SK-N-SH (cell line): ENCODE data around the gene HECTD2. TPM values are rescaled to one million over a fixed set of nuclear protein-coding genes. Genes with fewer than 3 reads are reported as not detected.

Experiments
- CTCF ChIA-PET: fragments of 300-600, 350-600 bp; formaldehyde crosslinking; extraction: SDS; loops from one replicate; lab custom pipeline; 2021; lab: Yijun Ruan, JAX
- POLR2A ChIA-PET: fragments of 350-600 bp; sonication (Branson Sonifier 250); formaldehyde crosslinking; extraction: SDS; loops from one replicate; lab custom pipeline; 2020; ENCODE audit warnings: antibody characterized with exemption, inconsistent platforms; lab: Yijun Ruan, JAX
- DNase-seq: peaks from one replicate; pipeline ENCODE4 v3.0.0; 2012
- H2AFZ ChIP-seq: fragments of 200-600 bp; sonication (generic); 2 replicates; pipeline ENCODE4 v1.8.1; 2016; ENCODE audit warnings: antibody characterized with exemption, mild to moderate bottlenecking, low read depth
- H3F3A ChIP-seq: fragments of 200-600 bp; sonication (generic); replicated peaks from 2 replicates; pipeline ENCODE3; 2016; ENCODE audit warnings: antibody characterized with exemption, mild to moderate bottlenecking; ENCODE audit not compliant: insufficient read depth
- H3K27ac ChIP-seq, 2 experiments: fragments of 200-500 bp in 1 of 2; fragments of 200-600 bp in 1 of 2; sonication (Bioruptor generic) in 1 of 2; sonication (generic), shearing (Covaris generic) in 1 of 2; 2 replicates each; pipeline versions ENCODE4 v1.5.1 to v1.6.1; 2014 to 2016; ENCODE audit warnings: low read depth in 2 of 2, inconsistent platforms in 1 of 2, low read length in 1 of 2, mild to moderate bottlenecking in 1 of 2, mixed read lengths in 1 of 2
- H3K27me3 ChIP-seq: fragments of 200-600 bp; sonication (generic), shearing (Covaris generic); 2 replicates; pipeline ENCODE4 v1.6.1; 2016; ENCODE audit warnings: mixed run types; ENCODE audit not compliant: insufficient read depth
- H3K36me3 ChIP-seq, 2 experiments: fragments of 200-500 bp in 1 of 2; fragments of 200-600 bp in 1 of 2; sonication (Bioruptor generic) in 1 of 2; sonication (generic) in 1 of 2; replicated peaks in 1 of 2; 2 replicates each; pipeline versions ENCODE3 to v1.5.1; 2014 to 2016; ENCODE audit warnings: low read length in 1 of 2, mild to moderate bottlenecking in 1 of 2; ENCODE audit not compliant: insufficient read depth in 2 of 2, control insufficient read depth in 1 of 2
- H3K4me1 ChIP-seq, 2 experiments: fragments of 200-500 bp in 1 of 2; fragments of 200-600 bp in 1 of 2; sonication (Bioruptor generic) in 1 of 2; sonication (generic), shearing (Covaris generic) in 1 of 2; 2 replicates each; pipeline versions ENCODE4 v1.5.1 to v1.6.1; 2014 to 2016; ENCODE audit warnings: low read depth in 1 of 2, low read length in 1 of 2, mixed run types in 1 of 2; ENCODE audit not compliant: insufficient read depth in 2 of 2, control insufficient read depth in 1 of 2
- H3K4me2 ChIP-seq: fragments of 200-600 bp; sonication (generic), shearing (Covaris generic); 2 replicates; pipeline ENCODE4 v1.6.1; 2017; ENCODE audit warnings: mixed run types
- H3K4me3 ChIP-seq, 2 experiments: fragments of 200-500 bp in 1 of 2; fragments of 200-600 bp in 1 of 2; sonication (Bioruptor generic) in 1 of 2; sonication (generic), shearing (Covaris generic) in 1 of 2; 2 replicates each; pipeline versions ENCODE4 v1.5.1 to v1.8.1; 2014 to 2016; ENCODE audit warnings: low read depth in 2 of 2, inconsistent platforms in 1 of 2, low read length in 1 of 2, mild to moderate bottlenecking in 1 of 2, mixed read lengths in 1 of 2, moderate library complexity in 1 of 2
- H3K79me2 ChIP-seq: fragments of 200-600 bp; sonication (generic); 2 replicates; pipeline ENCODE4 v1.8.1; 2017; ENCODE audit warnings: mild to moderate bottlenecking; ENCODE audit not compliant: insufficient read depth
- H3K9ac ChIP-seq: fragments of 200-600 bp; sonication (generic); 2 replicates; pipeline ENCODE4 v1.6.1; 2017; ENCODE audit warnings: mixed run types
- H3K9me2 ChIP-seq: fragments of 200-600 bp; sonication (generic); 2 replicates; pipeline ENCODE4 v1.6.1; 2017; ENCODE audit warnings: mixed run types
- H3K9me3 ChIP-seq: fragments of 200-600 bp; sonication (generic); 2 replicates; pipeline ENCODE4 v1.6.1; 2017; ENCODE audit warnings: mixed run types, mild to moderate bottlenecking, moderate library complexity
- H4K20me1 ChIP-seq: fragments of 200-600 bp; sonication (generic); 2 replicates; pipeline ENCODE4 v1.6.1; 2017; ENCODE audit warnings: mild to moderate bottlenecking, mixed run types; ENCODE audit not compliant: insufficient read depth
- CHD2 ChIP-seq: fragments of 150-350 bp; IDR thresholded peaks from 2 replicates; pipeline ENCODE4 v1.6.1; 2018; ENCODE audit warnings: low read length; ENCODE audit not compliant: partially characterized antibody
- EP300 ChIP-seq, 2 experiments: IDR thresholded peaks; 2 replicates each; pipeline versions ENCODE4 v1.4.0 to v1.6.1; 2012; ENCODE audit warnings: borderline replicate concordance in 1 of 2, low read depth in 1 of 2, low read length in 1 of 2
- FOSL2 ChIP-seq: IDR thresholded peaks from 2 replicates; pipeline ENCODE4 v1.4.0; 2012; ENCODE audit warnings: low read depth, mild to moderate bottlenecking, moderate library complexity, borderline replicate concordance
- FOXJ3 ChIP-seq: sonication (generic); formaldehyde crosslinking; IDR thresholded peaks from 2 replicates; pipeline ENCODE4 v1.5.1; 2020; ENCODE audit warnings: mild to moderate bottlenecking, missing genetic modification reagents
- FOXM1 ChIP-seq: IDR thresholded peaks from 2 replicates; pipeline ENCODE4 v1.4.0; 2012; ENCODE audit warnings: low read depth, mild to moderate bottlenecking
- GABPA ChIP-seq: IDR thresholded peaks from 2 replicates; pipeline ENCODE4 v1.4.0; 2012; ENCODE audit warnings: low read depth, mild to moderate bottlenecking
- JUND ChIP-seq: IDR thresholded peaks from 2 replicates; pipeline ENCODE4 v1.4.0; 2012
- MEF2A ChIP-seq: IDR thresholded peaks from 2 replicates; pipeline ENCODE4 v1.4.0; 2012; ENCODE audit warnings: low read depth, borderline replicate concordance
- MXI1 ChIP-seq: IDR thresholded peaks from 2 replicates; pipeline ENCODE4 v1.6.1; 2012; ENCODE audit warnings: mild to moderate bottlenecking, low read depth, low read length, improper control_type of control experiment
- NFIC ChIP-seq: IDR thresholded peaks from 2 replicates; pipeline ENCODE4 v1.4.0; 2012; ENCODE audit warnings: borderline replicate concordance
- RAD21 ChIP-seq: IDR thresholded peaks from 2 replicates; pipeline ENCODE4 v1.6.1; 2012; ENCODE audit warnings: mild to moderate bottlenecking, low read length
- TCF12 ChIP-seq: IDR thresholded peaks from 2 replicates; pipeline ENCODE4 v1.4.0; 2012
- TEAD4 ChIP-seq: IDR thresholded peaks from 2 replicates; pipeline ENCODE4 v1.4.0; 2012; ENCODE audit warnings: mild to moderate bottlenecking, borderline replicate concordance; ENCODE audit not compliant: insufficient read depth
- ZBTB33 ChIP-seq: IDR thresholded peaks from 2 replicates; pipeline ENCODE4 v1.4.0; 2012; ENCODE audit warnings: low read depth, borderline replicate concordance
- WGBS: methylation state at CpG from one replicate; pipeline ENCODE4 v1.1.6; 2017; ENCODE audit warnings: low lambda C conversion rate; 5-methylcytosine and 5-hydroxymethylcytosine counted together
- polyA plus RNA-seq, 3 experiments: library from polyadenylated mRNA; depleted of rRNA; stranded (reverse); fragments of >200 nt; gene quantifications; 2 replicates each; pipeline ENCODE4 v1.2.3, GENCODE V29; 2012
- TF ChIP-seq, protein P1 (sequence below): IDR thresholded peaks from 2 replicates; pipeline ENCODE4 v1.6.1; 2012; ENCODE audit warnings: mild to moderate bottlenecking, low read depth, low read length, moderate library complexity
- TF ChIP-seq, protein P2 (sequence below): IDR thresholded peaks from 2 replicates; pipeline ENCODE4; 2012
- TF ChIP-seq, protein P3 (sequence below): fragments of 200-600 bp; sonication (generic); IDR thresholded peaks from 2 replicates; pipeline ENCODE4 v1.6.1; 2017; ENCODE audit warnings: antibody characterized with exemption, mild to moderate bottlenecking, moderate library complexity

The HECTD2 gene
- polyA plus RNA-seq, 1 of the 3 experiments (the other 2 are of a cell fraction), result 4.1 TPM

- 74% methylated on average over 5 of the region's 5 CpGs for WGBS
- peak overlapping the region; percentile 58 to 85; a peak in 3 of 4 replicates for H3K27ac ChIP-seq
- H3K36me3 ChIP-seq, result peaks cover 0 to 4% of the 10 kb centered on the region in 2 experiments
- H3K9ac ChIP-seq, result peak overlapping the region; percentile 35; the same call in 1 of the 2 replicates
- no peaks in the 10 kb centered on the region for H3K27me3 ChIP-seq
- peaks cover 25% of the 10 kb centered on the region for H3F3A ChIP-seq
- H4K20me1 ChIP-seq, result no peaks in the 10 kb centered on the region
- H3K79me2 ChIP-seq, result no peaks in the 10 kb centered on the region
- ChIA-PET CTCF (interaction anchor here (0.6 to 1.2 kb wide), 3 partner anchors 19 to 124 kb away, joined by 3 read pairs; no protein-coding TSS in a partner anchor), POLR2A (no interaction called here)
- no peaks in the 10 kb centered on the region for H3K9me3 ChIP-seq
- peaks cover 0 to 27% of the 10 kb centered on the region in 2 experiments; a peak in 3 of 4 replicates for H3K4me1 ChIP-seq
- H3K4me3 ChIP-seq, result no peak overlapping the region
- DNase-seq, result no peak
- H3K4me2 ChIP-seq, result peak overlapping the region; percentile 42
- no peak overlapping the region for H2AFZ ChIP-seq
- TF ChIP-seq, protein P1, sequence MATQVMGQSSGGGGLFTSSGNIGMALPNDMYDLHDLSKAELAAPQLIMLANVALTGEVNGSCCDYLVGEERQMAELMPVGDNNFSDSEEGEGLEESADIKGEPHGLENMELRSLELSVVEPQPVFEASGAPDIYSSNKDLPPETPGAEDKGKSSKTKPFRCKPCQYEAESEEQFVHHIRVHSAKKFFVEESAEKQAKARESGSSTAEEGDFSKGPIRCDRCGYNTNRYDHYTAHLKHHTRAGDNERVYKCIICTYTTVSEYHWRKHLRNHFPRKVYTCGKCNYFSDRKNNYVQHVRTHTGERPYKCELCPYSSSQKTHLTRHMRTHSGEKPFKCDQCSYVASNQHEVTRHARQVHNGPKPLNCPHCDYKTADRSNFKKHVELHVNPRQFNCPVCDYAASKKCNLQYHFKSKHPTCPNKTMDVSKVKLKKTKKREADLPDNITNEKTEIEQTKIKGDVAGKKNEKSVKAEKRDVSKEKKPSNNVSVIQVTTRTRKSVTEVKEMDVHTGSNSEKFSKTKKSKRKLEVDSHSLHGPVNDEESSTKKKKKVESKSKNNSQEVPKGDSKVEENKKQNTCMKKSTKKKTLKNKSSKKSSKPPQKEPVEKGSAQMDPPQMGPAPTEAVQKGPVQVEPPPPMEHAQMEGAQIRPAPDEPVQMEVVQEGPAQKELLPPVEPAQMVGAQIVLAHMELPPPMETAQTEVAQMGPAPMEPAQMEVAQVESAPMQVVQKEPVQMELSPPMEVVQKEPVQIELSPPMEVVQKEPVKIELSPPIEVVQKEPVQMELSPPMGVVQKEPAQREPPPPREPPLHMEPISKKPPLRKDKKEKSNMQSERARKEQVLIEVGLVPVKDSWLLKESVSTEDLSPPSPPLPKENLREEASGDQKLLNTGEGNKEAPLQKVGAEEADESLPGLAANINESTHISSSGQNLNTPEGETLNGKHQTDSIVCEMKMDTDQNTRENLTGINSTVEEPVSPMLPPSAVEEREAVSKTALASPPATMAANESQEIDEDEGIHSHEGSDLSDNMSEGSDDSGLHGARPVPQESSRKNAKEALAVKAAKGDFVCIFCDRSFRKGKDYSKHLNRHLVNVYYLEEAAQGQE, result no peak
- TF ChIP-seq, protein P2, sequence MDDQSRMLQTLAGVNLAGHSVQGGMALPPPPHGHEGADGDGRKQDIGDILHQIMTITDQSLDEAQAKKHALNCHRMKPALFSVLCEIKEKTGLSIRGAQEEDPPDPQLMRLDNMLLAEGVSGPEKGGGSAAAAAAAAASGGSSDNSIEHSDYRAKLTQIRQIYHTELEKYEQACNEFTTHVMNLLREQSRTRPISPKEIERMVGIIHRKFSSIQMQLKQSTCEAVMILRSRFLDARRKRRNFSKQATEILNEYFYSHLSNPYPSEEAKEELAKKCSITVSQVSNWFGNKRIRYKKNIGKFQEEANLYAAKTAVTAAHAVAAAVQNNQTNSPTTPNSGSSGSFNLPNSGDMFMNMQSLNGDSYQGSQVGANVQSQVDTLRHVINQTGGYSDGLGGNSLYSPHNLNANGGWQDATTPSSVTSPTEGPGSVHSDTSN, result peak; percentile 40
- TF ChIP-seq ZBTB33 (no peak), FOSL2 (peak; percentile 85; the same call in 1 of the 2 replicates), MXI1 (no peak), GABPA (no peak), FOXM1 (peak; percentile 65; the same call in 1 of the 2 replicates), JUND (peak; percentile 79), TEAD4 (peak; percentile 53; the same call in 1 of the 2 replicates), FOXJ3 (CRISPR knock-in tag) (no peak), MEF2A (no peak), RAD21 (no peak), CHD2 (no peak), TCF12 (peak; percentile 80), EP300 (IDR thresholded peaks at IDR 0.05; ENCODE audit: borderline replicate concordance in 1 of 2, low read depth in 1 of 2, low read length in 1 of 2) (peak in 1 of 2 experiments; percentile 56; a peak in 2 of 4 replicates), NFIC (no peak)
- TF ChIP-seq, protein P3, sequence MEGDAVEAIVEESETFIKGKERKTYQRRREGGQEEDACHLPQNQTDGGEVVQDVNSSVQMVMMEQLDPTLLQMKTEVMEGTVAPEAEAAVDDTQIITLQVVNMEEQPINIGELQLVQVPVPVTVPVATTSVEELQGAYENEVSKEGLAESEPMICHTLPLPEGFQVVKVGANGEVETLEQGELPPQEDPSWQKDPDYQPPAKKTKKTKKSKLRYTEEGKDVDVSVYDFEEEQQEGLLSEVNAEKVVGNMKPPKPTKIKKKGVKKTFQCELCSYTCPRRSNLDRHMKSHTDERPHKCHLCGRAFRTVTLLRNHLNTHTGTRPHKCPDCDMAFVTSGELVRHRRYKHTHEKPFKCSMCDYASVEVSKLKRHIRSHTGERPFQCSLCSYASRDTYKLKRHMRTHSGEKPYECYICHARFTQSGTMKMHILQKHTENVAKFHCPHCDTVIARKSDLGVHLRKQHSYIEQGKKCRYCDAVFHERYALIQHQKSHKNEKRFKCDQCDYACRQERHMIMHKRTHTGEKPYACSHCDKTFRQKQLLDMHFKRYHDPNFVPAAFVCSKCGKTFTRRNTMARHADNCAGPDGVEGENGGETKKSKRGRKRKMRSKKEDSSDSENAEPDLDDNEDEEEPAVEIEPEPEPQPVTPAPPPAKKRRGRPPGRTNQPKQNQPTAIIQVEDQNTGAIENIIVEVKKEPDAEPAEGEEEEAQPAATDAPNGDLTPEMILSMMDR, result no peak
- TF ChIP-seq, all 33 proteins: peak for 7
- no peaks in the 10 kb centered on the region for H3K9me2 ChIP-seq
Measured at GRCh38 chr10:91511549-91512330, 101.6 kb downstream of the HECTD2 start.
